ENCODE measurements around the gene PSMB1. TPM values are rescaled to one million over a fixed set of nuclear protein-coding genes. Genes with fewer than 3 reads are reported as not detected.

PSMB1 gene
- total and polyA plus RNA-seq, 2 donors (not counting 3 experiments of a cell fraction or from before 2014, with no cell fraction given): 198 to 560 TPM

GRCh38 chr6:170590725-170591124, 37.6 kb upstream of the PSMB1 start:
- no peaks in the 10 kb centered on the region for H3K9me1 ChIP-seq (replicated peaks; ENCODE audit: control insufficient read depth, extremely low read depth, insufficient read depth, low read length)
- no TSS peak for BruUV-seq (replicated peaks)
- intact Hi-C loops (cut with micrococcal nuclease): no loop called here
- no peaks in the 10 kb centered on the region for H3K36me3 ChIP-seq (ENCODE audit: control insufficient read depth in 2 of 2, extremely low read depth in 1 of 2, insufficient read depth in 2 of 2, low read length in 2 of 2)
- no peaks in the 10 kb centered on the region for H3K4me1 ChIP-seq (ENCODE audit: control insufficient read depth, extremely low read depth, insufficient read depth, low read length)
- no peak overlapping the region for H3K27ac ChIP-seq (ENCODE audit: insufficient read depth, low read depth, low read length)
- H4K20me1 ChIP-seq (replicated peaks; ENCODE audit: control insufficient read depth, extremely low read depth, insufficient read depth, low read length): no peaks in the 10 kb centered on the region
- H3K4me3 ChIP-seq (replicated peaks in 1 of 3; ENCODE audit: insufficient read depth in 1 of 3, low read depth in 1 of 3, low read length in 3 of 3): no peak overlapping the region
- H2AFZ ChIP-seq (ENCODE audit: low read depth, low read length): no peak overlapping the region
- FAIRE-seq (no peak), DNase-seq (ENCODE audit: low read depth, low spot score) (no peak)
- dilution Hi-C loops (cut with MboI; ENCODE audit: extremely low pct_ligation_motif_present, low sequenced_read_pairs): no loop called here
- no peak for TF ChIP-seq MAX (IDR thresholded peaks at IDR 0.05; ENCODE audit: insufficient read depth, insufficient read length)
- TF ChIP-seq MYC (IDR thresholded peaks at IDR 0.05; ENCODE audit: low read depth, low read length): no peak
- TF ChIP-seq GATA2 (IDR thresholded peaks at IDR 0.05; ENCODE audit: insufficient read depth, insufficient read length, low read depth, low read length): no peak
- no peak for TF ChIP-seq JUN (IDR thresholded peaks at IDR 0.05; ENCODE audit: borderline replicate concordance, insufficient read depth, insufficient read length, low read depth)
- ChIA-PET POLR2A (no interaction called here), CTCF (no interaction called here)
- H3K79me2 ChIP-seq (ENCODE audit: control insufficient read depth, insufficient read depth, low read length): no peaks in the 10 kb centered on the region
- H3K9me3 ChIP-seq (replicated peaks; ENCODE audit: control insufficient read depth, insufficient read depth, low read length): no peaks in the 10 kb centered on the region
- H3K4me2 ChIP-seq (ENCODE audit: insufficient read depth, low read length): no peak overlapping the region
- peaks cover 0 to 1% of the 10 kb centered on the region in 2 experiments for H3K27me3 ChIP-seq (ENCODE audit: control insufficient read depth in 2 of 2, insufficient read depth in 2 of 2, low read length in 2 of 2)
- no peak overlapping the region for H3K9ac ChIP-seq (replicated peaks; ENCODE audit: extremely low read depth, insufficient read depth, low read length)

GRCh38 chr6:170584954-170585498, 31.9 kb upstream of the PSMB1 start:
- Histone ChIP-seq H3K4me3 (replicated peaks in 1 of 3; ENCODE audit: insufficient read depth in 1 of 3, low read depth in 1 of 3, low read length in 3 of 3) (peak overlapping the region; percentile 87 to 100 (median 98)), H3K9me3 (replicated peaks; ENCODE audit: control insufficient read depth, insufficient read depth, low read length) (no peaks in the 10 kb centered on the region), H3K4me1 (ENCODE audit: control insufficient read depth, extremely low read depth, insufficient read depth, low read length) (peaks cover 13% of the 10 kb centered on the region), H3K9ac (replicated peaks; ENCODE audit: extremely low read depth, insufficient read depth, low read length) (peak overlapping the region; percentile 98), H3K9me1 (replicated peaks; ENCODE audit: control insufficient read depth, extremely low read depth, insufficient read depth, low read length) (no peaks in the 10 kb centered on the region), H2AFZ (ENCODE audit: low read depth, low read length) (peak overlapping the region; percentile 58), H3K79me2 (ENCODE audit: control insufficient read depth, insufficient read depth, low read length) (peaks cover 26% of the 10 kb centered on the region), H3K36me3 (ENCODE audit: control insufficient read depth in 2 of 2, extremely low read depth in 1 of 2, insufficient read depth in 2 of 2, low read length in 2 of 2) (peaks cover 5 to 6% of the 10 kb centered on the region in 2 experiments), H3K27me3 (ENCODE audit: control insufficient read depth in 2 of 2, insufficient read depth in 2 of 2, low read length in 2 of 2) (peaks cover 0 to 1% of the 10 kb centered on the region in 2 experiments), H3K27ac (ENCODE audit: insufficient read depth, low read depth, low read length) (peak overlapping the region; percentile 98), H3K4me2 (ENCODE audit: insufficient read depth, low read length) (peak overlapping the region; percentile 61), H4K20me1 (replicated peaks; ENCODE audit: control insufficient read depth, extremely low read depth, insufficient read depth, low read length) (no peaks in the 10 kb centered on the region)
- TF ChIP-seq EZH2 (IDR thresholded peaks at IDR 0.05; ENCODE audit: borderline replicate concordance, low read depth, low read length, severe bottlenecking): no peak
- TF ChIP-seq JUN (IDR thresholded peaks at IDR 0.05; ENCODE audit: borderline replicate concordance, insufficient read depth, insufficient read length, low read depth): no peak
- no peak for TF ChIP-seq MAX (IDR thresholded peaks at IDR 0.05; ENCODE audit: insufficient read depth, insufficient read length)
- POLR2A ChIA-PET: interaction anchor here (1.5 kb wide), 1 partner anchor 31 kb away, joined by 4 read pairs; the partner anchor contains the start of gene TBP
- intact Hi-C loops (cut with micrococcal nuclease) (loop anchor here (1.0 kb wide), 1 partner anchor 31 kb away; the partner anchor contains the start of gene TBP), dilution Hi-C loops (cut with MboI; ENCODE audit: extremely low pct_ligation_motif_present, low sequenced_read_pairs) (no loop called here)
- FAIRE-seq (no peak), DNase-seq (ENCODE audit: low read depth, low spot score) (peak; percentile 5)
- BruUV-seq (replicated peaks): TSS peak; percentile 76
- CTCF ChIA-PET: interaction anchor here (1.7 kb wide), 1 partner anchor 10 kb away, joined by 7 read pairs; no protein-coding TSS in a partner anchor
